Measurements from ENCODE around the gene MYBPC1.
"Not testable (repeated sequence)": the region's sequence is repeated elsewhere in the genome, so short reads cannot be mapped to it uniquely, and the experiment has no call there.

MYBPC1 gene

GRCh38 chr12:101594700-101595099 is at the start of gene MYBPC1:
TSS of gene MYBPC1 (plus strand) at chr12:101594971. CDS start at chr12:101595071, 100 bp downstream.
- no peak for DNase-seq

- DNase-seq = no peak
These were observed 43.2 kb upstream of the MYBPC1 start for GRCh38 chr12:101551362-101552114.

GRCh38 chr12:101552277-101552676 is 42.5 kb upstream of the MYBPC1 start:
- DNase-seq = no peak

GRCh38 chr12:101557094-101557493 is 37.7 kb upstream of the MYBPC1 start:
- DNase-seq = no peak

GRCh38 chr12:101558726-101559125 is 36.0 kb upstream of the MYBPC1 start:
- not testable (repeated sequence) for DNase-seq

- no peak for DNase-seq
These were observed 31.6 kb upstream of the MYBPC1 start for GRCh38 chr12:101563212-101563611.

- no peak for DNase-seq
These were observed 29.9 kb upstream of the MYBPC1 start for GRCh38 chr12:101564912-101565311.

GRCh38 chr12:101566318-101566717 is 28.5 kb upstream of the MYBPC1 start:
- DNase-seq = no peak

- DNase-seq = no peak
These were observed 26.9 kb upstream of the MYBPC1 start for GRCh38 chr12:101567918-101568317.

GRCh38 chr12:101570047-101570446 is 24.7 kb upstream of the MYBPC1 start:
- DNase-seq = no peak

GRCh38 chr12:101571105-101571504 is 23.7 kb upstream of the MYBPC1 start:
- no peak for DNase-seq

- no peak for DNase-seq
These were observed 21.0 kb upstream of the MYBPC1 start for GRCh38 chr12:101573743-101574142.

- DNase-seq = no peak
These were observed 16.4 kb upstream of the MYBPC1 start for GRCh38 chr12:101578417-101578816.

- DNase-seq = no peak
These were observed 13.6 kb upstream of the MYBPC1 start for GRCh38 chr12:101581190-101581589.

- DNase-seq = no peak
These were observed 11.8 kb upstream of the MYBPC1 start for GRCh38 chr12:101582937-101583336.

- no peak for DNase-seq
These were observed 4.4 kb upstream of the MYBPC1 start for GRCh38 chr12:101590383-101590782.

GRCh38 chr12:101591781-101592180 is 3.0 kb upstream of the MYBPC1 start:
- DNase-seq = no peak

GRCh38 chr12:101592448-101592847 is 2.3 kb upstream of the MYBPC1 start:
- no peak for DNase-seq

GRCh38 chr12:101592921-101593320 is 1.9 kb upstream of the MYBPC1 start:
- no peak for DNase-seq

- no peak for DNase-seq
These were observed 1.4 kb downstream of the MYBPC1 start for GRCh38 chr12:101596172-101596571.

- DNase-seq = no peak
These were observed 2.4 kb downstream of the MYBPC1 start for GRCh38 chr12:101597164-101597563.

GRCh38 chr12:101598483-101598882 is 3.7 kb downstream of the MYBPC1 start:
- no peak for DNase-seq

GRCh38 chr12:101599311-101599710 is 4.5 kb downstream of the MYBPC1 start:
- DNase-seq = no peak

GRCh38 chr12:101599771-101600484 is 5.2 kb downstream of the MYBPC1 start:
- DNase-seq = no peak

Measured in activated effector memory CD4-positive, alpha-beta T cell treated with anti-CD3 and anti-CD28 coated beads, Interleukin-2, amount 50 U/mL, for 16 hours (primary cell).